Activated CD8-positive, alpha-beta memory T cell treated with anti-CD3 and anti-CD28 coated beads for 4 hours (primary cell): ENCODE data around the gene SPAG4.

ENCODE experiments used
- DNase-seq, 2 donors: peaks; one replicate each; pipeline ENCODE4 v3.0.0-alpha.2; 2020; ENCODE audit warnings: low read depth in 2 of 2

The SPAG4 gene

GRCh38 chr20:35657271-35657670 lies 41.6 kb downstream of the SPAG4 start:
- no peak for DNase-seq

GRCh38 chr20:35660122-35660937 lies 44.7 kb downstream of the SPAG4 start:
- DNase-seq: no peak

- DNase-seq: no peak
Measured at GRCh38 chr20:35661053-35661452, 45.4 kb downstream of the SPAG4 start.

- DNase-seq: no peak
Measured at GRCh38 chr20:35661908-35662307, 46.3 kb downstream of the SPAG4 start.

GRCh38 chr20:35662551-35662950 lies 46.9 kb downstream of the SPAG4 start:
- DNase-seq: no peak

GRCh38 chr20:35663516-35664465 lies 48.2 kb downstream of the SPAG4 start:
- DNase-seq: peak; percentile 13 to 38

- DNase-seq: peak; percentile 86 to 88
Measured at GRCh38 chr20:35664466-35665206, 49.0 kb downstream of the SPAG4 start, which contains the start of the genes CPNE1 and RBM12. Gene CPNE1, minus strand, starts transcription at chr20:35664900. Its CDS starts 31,977 bp downstream, at chr20:35632923. Gene RBM12, minus strand, starts transcription at chr20:35664900. Its CDS starts 9,578 bp downstream, at chr20:35655322.

GRCh38 chr20:35665949-35666288 lies 50.3 kb downstream of the SPAG4 start:
- DNase-seq: no peak

GRCh38 chr20:35669221-35669620 lies 53.6 kb downstream of the SPAG4 start:
- no peak for DNase-seq

GRCh38 chr20:35669681-35670080 lies 54.1 kb downstream of the SPAG4 start:
- no peak for DNase-seq
